ENCODE data around the gene POLR3B. TPM values are rescaled to one million over a fixed set of nuclear protein-coding genes. Genes with fewer than 3 reads are reported as not detected.

POLR3B gene
- total and polyA plus RNA-seq, 2 of the 13 experiments (the other 11 are each of a cell fraction or from before 2014, with no cell fraction given), result 4.8 to 13.1 TPM

GRCh38 chr12:106357549-106358395 is at the start of gene POLR3B (continued):
- TF ChIP-seq ZNF556 (CRISPR knock-in tag; IDR thresholded peaks at IDR 0.05; ENCODE audit: borderline replicate concordance), result peak; percentile 95; the same call in 1 of the 2 replicates
- TF ChIP-seq YEATS2 (CRISPR knock-in tag; IDR thresholded peaks at IDR 0.05; ENCODE audit: borderline replicate concordance), result peak; percentile 99
- TF ChIP-seq ATF7-NPFF (CRISPR knock-in tag; IDR thresholded peaks at IDR 0.05; ENCODE audit: low read depth), result peak; percentile 91
- peak; percentile 50 for TF ChIP-seq ZNF281 (CRISPR knock-in tag; IDR thresholded peaks at IDR 0.05; ENCODE audit: borderline replicate concordance)
- no peak for TF ChIP-seq E2F1 (CRISPR knock-in tag; IDR thresholded peaks at IDR 0.05)
- TF ChIP-seq DNMT3B (CRISPR knock-in tag; conservative IDR thresholded peaks at IDR 0.05), result no peak; the same call in none of the 2 replicates
- TF ChIP-seq SMYD3 (CRISPR knock-in tag; IDR thresholded peaks at IDR 0.05), result peak; percentile 82; the same call in 1 of the 2 replicates
- peak; percentile 90 for TF ChIP-seq ZNF891 (CRISPR knock-in tag; IDR thresholded peaks at IDR 0.05)
- peak; percentile 95 for TF ChIP-seq KLF6 (CRISPR knock-in tag; IDR thresholded peaks at IDR 0.05)
- TF ChIP-seq HNRNPLL (IDR thresholded peaks at IDR 0.05; ENCODE audit: low read depth, low read length, poor library complexity, severe bottlenecking), result peak; percentile 87
- TF ChIP-seq SYNCRIP (IDR thresholded peaks at IDR 0.05; ENCODE audit: insufficient read depth, low read depth, low read length), result no peak
- peak; percentile 61; the same call in 1 of the 2 replicates for TF ChIP-seq DDIT3 (CRISPR knock-in tag; IDR thresholded peaks at IDR 0.05)
- TF ChIP-seq HMGXB3 (CRISPR knock-in tag; IDR thresholded peaks at IDR 0.05; ENCODE audit: borderline replicate concordance), result no peak
- 0 out of 2 replicates have a peak, but pooled peaks have one; percentile 22 for TF ChIP-seq ZNF597 (CRISPR knock-in tag; IDR thresholded peaks at IDR 0.05)
- TF ChIP-seq ELF4 (CRISPR knock-in tag; IDR thresholded peaks at IDR 0.05; ENCODE audit: borderline replicate concordance), result 0 out of 2 replicates have a peak, but pooled peaks have one; percentile 55
- no peak; the same call in 1 of the 2 replicates for TF ChIP-seq PRMT3 (CRISPR knock-in tag; IDR thresholded peaks at IDR 0.05; ENCODE audit: borderline replicate concordance, low read depth)
